SK-N-SH (cell line): ENCODE results near the gene PDE4B. TPM values are rescaled to one million over a fixed set of nuclear protein-coding genes. Genes with fewer than 3 reads are reported as not detected.

Experiments used
- CTCF ChIA-PET: fragments of 300-600, 350-600 bp; formaldehyde crosslinking; extraction: SDS; loops from one replicate; lab custom pipeline; 2021; lab: Yijun Ruan, JAX
- POLR2A ChIA-PET: fragments of 350-600 bp; sonication (Branson Sonifier 250); formaldehyde crosslinking; extraction: SDS; loops from one replicate; lab custom pipeline; 2020; ENCODE audit warnings: antibody characterized with exemption, inconsistent platforms; lab: Yijun Ruan, JAX
- DNase-seq: peaks from one replicate; pipeline ENCODE4 v3.0.0; 2012
- H2AFZ ChIP-seq: fragments of 200-600 bp; sonication (generic); 2 replicates; pipeline ENCODE4 v1.8.1; 2016; ENCODE audit warnings: antibody characterized with exemption, mild to moderate bottlenecking, low read depth
- H3F3A ChIP-seq: fragments of 200-600 bp; sonication (generic); replicated peaks from 2 replicates; pipeline ENCODE3; 2016; ENCODE audit warnings: antibody characterized with exemption, mild to moderate bottlenecking; ENCODE audit not compliant: insufficient read depth
- H3K27ac ChIP-seq, 2 experiments: fragments of 200-500 bp in 1 of 2; fragments of 200-600 bp in 1 of 2; sonication (Bioruptor generic) in 1 of 2; sonication (generic), shearing (Covaris generic) in 1 of 2; 2 replicates each; pipeline versions ENCODE4 v1.5.1 to v1.6.1; 2014 to 2016; ENCODE audit warnings: low read depth in 2 of 2, inconsistent platforms in 1 of 2, low read length in 1 of 2, mild to moderate bottlenecking in 1 of 2, mixed read lengths in 1 of 2
- H3K27me3 ChIP-seq: fragments of 200-600 bp; sonication (generic), shearing (Covaris generic); 2 replicates; pipeline ENCODE4 v1.6.1; 2016; ENCODE audit warnings: mixed run types; ENCODE audit not compliant: insufficient read depth
- H3K36me3 ChIP-seq, 2 experiments: fragments of 200-500 bp in 1 of 2; fragments of 200-600 bp in 1 of 2; sonication (Bioruptor generic) in 1 of 2; sonication (generic) in 1 of 2; replicated peaks in 1 of 2; 2 replicates each; pipeline versions ENCODE3 to v1.5.1; 2014 to 2016; ENCODE audit warnings: low read length in 1 of 2, mild to moderate bottlenecking in 1 of 2; ENCODE audit not compliant: insufficient read depth in 2 of 2, control insufficient read depth in 1 of 2
- H3K4me1 ChIP-seq, 2 experiments: fragments of 200-500 bp in 1 of 2; fragments of 200-600 bp in 1 of 2; sonication (Bioruptor generic) in 1 of 2; sonication (generic), shearing (Covaris generic) in 1 of 2; 2 replicates each; pipeline versions ENCODE4 v1.5.1 to v1.6.1; 2014 to 2016; ENCODE audit warnings: low read depth in 1 of 2, low read length in 1 of 2, mixed run types in 1 of 2; ENCODE audit not compliant: insufficient read depth in 2 of 2, control insufficient read depth in 1 of 2
- H3K4me2 ChIP-seq: fragments of 200-600 bp; sonication (generic), shearing (Covaris generic); 2 replicates; pipeline ENCODE4 v1.6.1; 2017; ENCODE audit warnings: mixed run types
- H3K4me3 ChIP-seq, 2 experiments: fragments of 200-500 bp in 1 of 2; fragments of 200-600 bp in 1 of 2; sonication (Bioruptor generic) in 1 of 2; sonication (generic), shearing (Covaris generic) in 1 of 2; 2 replicates each; pipeline versions ENCODE4 v1.5.1 to v1.8.1; 2014 to 2016; ENCODE audit warnings: low read depth in 2 of 2, inconsistent platforms in 1 of 2, low read length in 1 of 2, mild to moderate bottlenecking in 1 of 2, mixed read lengths in 1 of 2, moderate library complexity in 1 of 2
- H3K79me2 ChIP-seq: fragments of 200-600 bp; sonication (generic); 2 replicates; pipeline ENCODE4 v1.8.1; 2017; ENCODE audit warnings: mild to moderate bottlenecking; ENCODE audit not compliant: insufficient read depth
- H3K9ac ChIP-seq: fragments of 200-600 bp; sonication (generic); 2 replicates; pipeline ENCODE4 v1.6.1; 2017; ENCODE audit warnings: mixed run types
- H3K9me2 ChIP-seq: fragments of 200-600 bp; sonication (generic); 2 replicates; pipeline ENCODE4 v1.6.1; 2017; ENCODE audit warnings: mixed run types
- H3K9me3 ChIP-seq: fragments of 200-600 bp; sonication (generic); 2 replicates; pipeline ENCODE4 v1.6.1; 2017; ENCODE audit warnings: mixed run types, mild to moderate bottlenecking, moderate library complexity
- H4K20me1 ChIP-seq: fragments of 200-600 bp; sonication (generic); 2 replicates; pipeline ENCODE4 v1.6.1; 2017; ENCODE audit warnings: mild to moderate bottlenecking, mixed run types; ENCODE audit not compliant: insufficient read depth
- EZH2phosphoT487 ChIP-seq: fragments of 200-600 bp; sonication (generic); IDR thresholded peaks from 2 replicates; pipeline ENCODE4 v1.6.1; 2017; ENCODE audit warnings: low read depth, mixed run types, mild to moderate bottlenecking, antibody characterized with exemption, moderate library complexity, borderline replicate concordance
- FOXJ3 ChIP-seq: sonication (generic); formaldehyde crosslinking; IDR thresholded peaks from 2 replicates; pipeline ENCODE4 v1.5.1; 2020; ENCODE audit warnings: mild to moderate bottlenecking, missing genetic modification reagents
- FOXM1 ChIP-seq: IDR thresholded peaks from 2 replicates; pipeline ENCODE4 v1.4.0; 2012; ENCODE audit warnings: low read depth, mild to moderate bottlenecking
- GABPA ChIP-seq: IDR thresholded peaks from 2 replicates; pipeline ENCODE4 v1.4.0; 2012; ENCODE audit warnings: low read depth, mild to moderate bottlenecking
- GATA2 ChIP-seq: sonication (generic); formaldehyde crosslinking; IDR thresholded peaks from 2 replicates; pipeline ENCODE4 v1.5.0; 2020; ENCODE audit warnings: mild to moderate bottlenecking, missing genetic modification reagents
- IRF3 ChIP-seq: fragments of 150-350 bp; IDR thresholded peaks from 2 replicates; pipeline ENCODE4 v1.6.1; 2016; ENCODE audit warnings: mild to moderate bottlenecking, low read depth, low read length
- JUND ChIP-seq: IDR thresholded peaks from 2 replicates; pipeline ENCODE4 v1.4.0; 2012
- MAX ChIP-seq: IDR thresholded peaks from 2 replicates; pipeline ENCODE4 v1.4.0; 2012; ENCODE audit warnings: low read depth
- NFIC ChIP-seq: IDR thresholded peaks from 2 replicates; pipeline ENCODE4 v1.4.0; 2012; ENCODE audit warnings: borderline replicate concordance
- NRF1 ChIP-seq: IDR thresholded peaks from 2 replicates; pipeline ENCODE4 v1.6.1; 2012; ENCODE audit warnings: low read depth, mild to moderate bottlenecking, low read length
- RAD21 ChIP-seq: IDR thresholded peaks from 2 replicates; pipeline ENCODE4 v1.6.1; 2012; ENCODE audit warnings: mild to moderate bottlenecking, low read length
- RCOR1 ChIP-seq: fragments of 150-350 bp; IDR thresholded peaks from 2 replicates; pipeline ENCODE4 v1.6.1; 2017; ENCODE audit warnings: antibody characterized with exemption, low read length
- RXRA ChIP-seq: IDR thresholded peaks from 2 replicates; pipeline ENCODE4 v1.4.0; 2012; ENCODE audit warnings: low read depth, mild to moderate bottlenecking, borderline replicate concordance
- SIN3A ChIP-seq: IDR thresholded peaks from 2 replicates; pipeline ENCODE4 v1.6.1; 2012; ENCODE audit warnings: low read depth, mild to moderate bottlenecking, low read length, moderate library complexity, borderline replicate concordance
- TCF12 ChIP-seq: IDR thresholded peaks from 2 replicates; pipeline ENCODE4 v1.4.0; 2012
- USF1 ChIP-seq: IDR thresholded peaks from 2 replicates; pipeline ENCODE4 v1.4.0; 2012; ENCODE audit warnings: low read depth, borderline replicate concordance
- WGBS: methylation state at CpG from one replicate; pipeline ENCODE4 v1.1.6; 2017; ENCODE audit warnings: low lambda C conversion rate; 5-methylcytosine and 5-hydroxymethylcytosine counted together
- polyA plus RNA-seq, 3 experiments: library from polyadenylated mRNA; depleted of rRNA; stranded (reverse); fragments of >200 nt; gene quantifications; 2 replicates each; pipeline ENCODE4 v1.2.3, GENCODE V29; 2012
- TF ChIP-seq, protein P1 (sequence below): IDR thresholded peaks from 2 replicates; pipeline ENCODE4 v1.4.0; 2012; ENCODE audit warnings: low read depth, borderline replicate concordance
- TF ChIP-seq, protein P2 (sequence below): IDR thresholded peaks from 2 replicates; pipeline ENCODE4; 2012
- TF ChIP-seq, protein P3 (sequence below): fragments of 150-350 bp; IDR thresholded peaks from 2 replicates; pipeline ENCODE4 v1.6.1; 2017; ENCODE audit warnings: antibody characterized with exemption, low read length, low read depth, borderline replicate concordance

The PDE4B gene
- polyA plus RNA-seq, 1 of the 3 experiments (the other 2 are of a cell fraction): 1.9 TPM

DNA sequence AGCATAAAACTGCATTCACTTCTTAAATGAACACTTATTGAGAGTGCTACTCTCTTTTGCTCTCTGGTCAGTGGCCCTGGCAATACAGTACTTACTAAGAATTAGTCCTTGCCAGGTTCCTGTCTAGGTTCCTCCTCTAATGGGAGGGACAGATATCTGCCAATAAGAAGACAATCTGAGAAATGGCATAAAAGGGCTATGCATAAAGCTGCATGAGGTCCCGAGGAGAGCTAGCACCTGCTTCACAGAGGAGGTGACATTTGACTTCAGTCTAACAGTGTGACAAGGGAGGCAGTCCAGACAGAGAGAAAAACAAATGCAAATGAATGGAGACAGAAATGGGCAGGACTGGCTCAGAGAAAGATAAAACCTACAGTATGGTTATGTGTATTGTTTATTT lies 384.1 kb downstream of the PDE4B start:
- Histone ChIP-seq H2AFZ (no peak overlapping the region), H3K4me3 (no peak overlapping the region), H3K36me3 (no peaks in the 10 kb centered on the region), H3K9me2 (no peaks in the 10 kb centered on the region), H3K79me2 (no peaks in the 10 kb centered on the region), H4K20me1 (no peaks in the 10 kb centered on the region), H3K9me3 (no peaks in the 10 kb centered on the region), H3K9ac (no peak overlapping the region), H3K27ac (no peak overlapping the region; a peak in 2 of 4 replicates), H3K4me1 (peaks cover 6 to 15% of the 10 kb centered on the region in 2 experiments; a peak in 2 of 4 replicates), H3K4me2 (no peak overlapping the region), H3F3A (peaks cover 3% of the 10 kb centered on the region), H3K27me3 (no peaks in the 10 kb centered on the region)
- 58% methylated on average over 1 of the region's 1 CpG for WGBS
- TF ChIP-seq EZH2phosphoT487: no peak
- TF ChIP-seq, protein P1, sequence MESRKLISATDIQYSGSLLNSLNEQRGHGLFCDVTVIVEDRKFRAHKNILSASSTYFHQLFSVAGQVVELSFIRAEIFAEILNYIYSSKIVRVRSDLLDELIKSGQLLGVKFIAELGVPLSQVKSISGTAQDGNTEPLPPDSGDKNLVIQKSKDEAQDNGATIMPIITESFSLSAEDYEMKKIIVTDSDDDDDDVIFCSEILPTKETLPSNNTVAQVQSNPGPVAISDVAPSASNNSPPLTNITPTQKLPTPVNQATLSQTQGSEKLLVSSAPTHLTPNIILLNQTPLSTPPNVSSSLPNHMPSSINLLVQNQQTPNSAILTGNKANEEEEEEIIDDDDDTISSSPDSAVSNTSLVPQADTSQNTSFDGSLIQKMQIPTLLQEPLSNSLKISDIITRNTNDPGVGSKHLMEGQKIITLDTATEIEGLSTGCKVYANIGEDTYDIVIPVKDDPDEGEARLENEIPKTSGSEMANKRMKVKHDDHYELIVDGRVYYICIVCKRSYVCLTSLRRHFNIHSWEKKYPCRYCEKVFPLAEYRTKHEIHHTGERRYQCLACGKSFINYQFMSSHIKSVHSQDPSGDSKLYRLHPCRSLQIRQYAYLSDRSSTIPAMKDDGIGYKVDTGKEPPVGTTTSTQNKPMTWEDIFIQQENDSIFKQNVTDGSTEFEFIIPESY: no peak
- no peak for TF ChIP-seq RCOR1
- no peak for TF ChIP-seq RXRA
- TF ChIP-seq MAX: no peak
- no peak for TF ChIP-seq USF1
- CTCF ChIA-PET: interaction anchor here (1.0 to 1.3 kb wide), 2 partner anchors 65 to 66 kb away, joined by 3 to 4 read pairs; no protein-coding TSS in a partner anchor
- no peak for DNase-seq
- POLR2A ChIA-PET: no interaction called here

DNA sequence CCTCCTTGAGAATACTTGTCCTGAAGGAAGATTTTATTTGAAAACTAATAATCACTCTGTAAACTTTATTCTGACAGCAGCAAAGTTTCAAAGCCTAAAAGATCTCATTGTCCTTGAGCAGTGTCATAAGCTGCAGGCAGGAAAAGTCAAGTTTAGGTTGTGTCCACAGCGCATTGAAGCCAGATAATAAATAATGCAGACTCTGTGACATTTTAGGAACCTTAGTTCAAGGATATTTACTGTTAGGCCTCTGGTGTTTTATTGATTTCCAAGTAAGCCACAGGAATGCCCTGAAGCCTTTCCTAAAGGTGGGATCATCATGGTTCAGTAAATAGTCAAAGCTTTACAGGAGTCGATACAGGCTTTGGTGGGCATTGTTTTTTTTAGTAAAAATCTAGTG lies 384.8 kb downstream of the PDE4B start:
- POLR2A ChIA-PET: no interaction called here
- Histone ChIP-seq H3K27me3 (no peaks in the 10 kb centered on the region), H3K36me3 (no peaks in the 10 kb centered on the region), H3K79me2 (no peaks in the 10 kb centered on the region), H3F3A (peaks cover 3% of the 10 kb centered on the region), H4K20me1 (no peaks in the 10 kb centered on the region), H3K9ac (no peak overlapping the region), H3K4me1 (peaks cover 8 to 21% of the 10 kb centered on the region in 2 experiments; a peak in 3 of 4 replicates), H3K4me3 (no peak overlapping the region), H3K4me2 (no peak overlapping the region), H2AFZ (no peak overlapping the region), H3K9me3 (no peaks in the 10 kb centered on the region), H3K27ac (no peak overlapping the region; a peak in 1 of 4 replicates), H3K9me2 (no peaks in the 10 kb centered on the region)
- WGBS: 87% methylated on average over 2 of the region's 2 CpGs
- no peak for DNase-seq
- CTCF ChIA-PET: interaction anchor here (0.9 to 1.1 kb wide), 4 partner anchors 12 to 548 kb away, joined by 3 to 4 read pairs (median 3); no protein-coding TSS in a partner anchor
- no peak for TF ChIP-seq FOXM1
- no peak for TF ChIP-seq GATA2 (CRISPR knock-in tag)
- TF ChIP-seq, protein P2, sequence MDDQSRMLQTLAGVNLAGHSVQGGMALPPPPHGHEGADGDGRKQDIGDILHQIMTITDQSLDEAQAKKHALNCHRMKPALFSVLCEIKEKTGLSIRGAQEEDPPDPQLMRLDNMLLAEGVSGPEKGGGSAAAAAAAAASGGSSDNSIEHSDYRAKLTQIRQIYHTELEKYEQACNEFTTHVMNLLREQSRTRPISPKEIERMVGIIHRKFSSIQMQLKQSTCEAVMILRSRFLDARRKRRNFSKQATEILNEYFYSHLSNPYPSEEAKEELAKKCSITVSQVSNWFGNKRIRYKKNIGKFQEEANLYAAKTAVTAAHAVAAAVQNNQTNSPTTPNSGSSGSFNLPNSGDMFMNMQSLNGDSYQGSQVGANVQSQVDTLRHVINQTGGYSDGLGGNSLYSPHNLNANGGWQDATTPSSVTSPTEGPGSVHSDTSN: no peak
- no peak for TF ChIP-seq TCF12
- TF ChIP-seq RAD21: no peak
- TF ChIP-seq GABPA: no peak
- TF ChIP-seq, protein P1: no peak
- TF ChIP-seq JUND: no peak
- no peak for TF ChIP-seq FOXJ3 (CRISPR knock-in tag)
- TF ChIP-seq, protein P3, sequence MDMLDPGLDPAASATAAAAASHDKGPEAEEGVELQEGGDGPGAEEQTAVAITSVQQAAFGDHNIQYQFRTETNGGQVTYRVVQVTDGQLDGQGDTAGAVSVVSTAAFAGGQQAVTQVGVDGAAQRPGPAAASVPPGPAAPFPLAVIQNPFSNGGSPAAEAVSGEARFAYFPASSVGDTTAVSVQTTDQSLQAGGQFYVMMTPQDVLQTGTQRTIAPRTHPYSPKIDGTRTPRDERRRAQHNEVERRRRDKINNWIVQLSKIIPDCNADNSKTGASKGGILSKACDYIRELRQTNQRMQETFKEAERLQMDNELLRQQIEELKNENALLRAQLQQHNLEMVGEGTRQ: no peak
- no peak for TF ChIP-seq NRF1
- TF ChIP-seq EZH2phosphoT487: no peak
- no peak for TF ChIP-seq SIN3A
- no peak for TF ChIP-seq IRF3
- no peak for TF ChIP-seq NFIC
